MM.1S (cell line): Measurements from ENCODE around the gene DCDC2C.

Experiments used
- DNase-seq: peaks from one replicate; pipeline ENCODE4 v3.0.0-alpha.2; 2015
- H2AFZ ChIP-seq: fragments of 300-600 bp; sonication (generic); 2 replicates; pipeline ENCODE4 v1.6.0; 2016; ENCODE audit warnings: antibody characterized with exemption, low read length
- H3F3A ChIP-seq: fragments of 300-600 bp; sonication (generic); 2 replicates; pipeline ENCODE4 v1.6.1; 2016; ENCODE audit warnings: mild to moderate bottlenecking, antibody characterized with exemption, low read length, moderate library complexity, mixed read lengths; ENCODE audit not compliant: insufficient read depth
- H3K27ac ChIP-seq: fragments of 300-600 bp; sonication (generic); 2 replicates; pipeline ENCODE4 v1.5.1; 2016; ENCODE audit warnings: mild to moderate bottlenecking, low read length
- H3K27me3 ChIP-seq: fragments of 300-600 bp; sonication (generic); replicated peaks from 2 replicates; pipeline ENCODE4 v1.6.0; 2016; ENCODE audit warnings: low read length; ENCODE audit not compliant: insufficient read depth
- H3K36me3 ChIP-seq: fragments of 300-600 bp; sonication (generic); replicated peaks from 2 replicates; pipeline ENCODE4 v1.6.1; 2016; ENCODE audit warnings: mild to moderate bottlenecking, low read length, mixed read lengths; ENCODE audit not compliant: insufficient read depth
- H3K4me1 ChIP-seq: fragments of 300-600 bp; sonication (generic); 2 replicates; pipeline ENCODE4 v1.6.1; 2016; ENCODE audit warnings: low read length, mixed read lengths
- H3K4me2 ChIP-seq: fragments of 300-600 bp; sonication (generic); 2 replicates; pipeline ENCODE4 v1.6.0; 2016; ENCODE audit warnings: low read depth, low read length
- H3K4me3 ChIP-seq: fragments of 300-600 bp; sonication (generic); 2 replicates; pipeline ENCODE4 v1.5.1; 2016; ENCODE audit warnings: low read length, mixed read lengths
- H3K79me2 ChIP-seq: fragments of 300-600 bp; sonication (generic); 2 replicates; pipeline ENCODE4 v1.6.1; 2016; ENCODE audit warnings: mixed run types, low read length, mixed read lengths
- H3K9ac ChIP-seq: fragments of 300-600 bp; sonication (generic); 2 replicates; pipeline ENCODE4 v1.6.1; 2016; ENCODE audit warnings: low read length, mixed read lengths
- H3K9me2 ChIP-seq: fragments of 300-600 bp; sonication (generic); replicated peaks from 2 replicates; pipeline ENCODE4 v1.6.1; 2016; ENCODE audit warnings: mild to moderate bottlenecking, low read length, mixed read lengths; ENCODE audit not compliant: insufficient read depth
- H3K9me3 ChIP-seq: fragments of 300-600 bp; sonication (generic); replicated peaks from 2 replicates; pipeline ENCODE4 v1.6.1; 2016; ENCODE audit warnings: mild to moderate bottlenecking, low read length, mixed read lengths; ENCODE audit not compliant: insufficient read depth
- H4K20me1 ChIP-seq: fragments of 300-600 bp; sonication (generic); 2 replicates; pipeline ENCODE4 v1.6.1; 2016; ENCODE audit warnings: mild to moderate bottlenecking, low read length, moderate library complexity, mixed read lengths; ENCODE audit not compliant: insufficient read depth
- CTCF ChIP-seq: fragments of 300-600 bp; sonication (generic); IDR thresholded peaks from 2 replicates; pipeline ENCODE4 v1.5.1; 2016; ENCODE audit warnings: antibody characterized with exemption, low read length, mixed read lengths
- EZH2 ChIP-seq: fragments of 300-600 bp; sonication (generic); optimal IDR thresholded peaks from 2 replicates; pipeline ENCODE3; 2017; ENCODE audit warnings: low read depth, mild to moderate bottlenecking, antibody characterized with exemption, low read length, mixed read lengths
- EZH2phosphoT487 ChIP-seq: fragments of 300-600 bp; sonication (generic); IDR thresholded peaks from 2 replicates; pipeline ENCODE4 v1.6.1; 2018; ENCODE audit warnings: antibody characterized with exemption, low read length

The DCDC2C gene

GRCh38 chr2:3870222-3870621 lies 166.8 kb downstream of the DCDC2C start:
- Histone ChIP-seq H3K27ac (no peak overlapping the region), H3K9me3 (no peaks in the 10 kb centered on the region), H3K36me3 (no peaks in the 10 kb centered on the region), H2AFZ (no peak overlapping the region), H3K4me1 (no peaks in the 10 kb centered on the region), H3F3A (no peaks in the 10 kb centered on the region), H3K9me2 (no peaks in the 10 kb centered on the region), H3K4me3 (no peak overlapping the region), H3K27me3 (no peaks in the 10 kb centered on the region), H3K79me2 (no peaks in the 10 kb centered on the region), H3K9ac (no peak overlapping the region), H4K20me1 (no peaks in the 10 kb centered on the region), H3K4me2 (no peak overlapping the region)
- DNase-seq = no peak
- TF ChIP-seq EZH2 = no peak
- TF ChIP-seq EZH2phosphoT487 = no peak
- no peak for TF ChIP-seq CTCF

GRCh38 chr2:3871002-3871401 lies 167.6 kb downstream of the DCDC2C start:
- TF ChIP-seq CTCF = no peak
- TF ChIP-seq EZH2phosphoT487 = no peak
- TF ChIP-seq EZH2 = no peak
- Histone ChIP-seq H3K9me3 (no peaks in the 10 kb centered on the region), H3K27ac (no peak overlapping the region), H4K20me1 (no peaks in the 10 kb centered on the region), H3K4me1 (no peaks in the 10 kb centered on the region), H3K36me3 (no peaks in the 10 kb centered on the region), H3K9ac (no peak overlapping the region), H3K4me2 (no peak overlapping the region), H3K27me3 (no peaks in the 10 kb centered on the region), H3F3A (no peaks in the 10 kb centered on the region), H3K4me3 (no peak overlapping the region), H3K9me2 (no peaks in the 10 kb centered on the region), H3K79me2 (no peaks in the 10 kb centered on the region), H2AFZ (no peak overlapping the region)
- DNase-seq = no peak

- TF ChIP-seq EZH2 = no peak
- TF ChIP-seq CTCF = no peak
- TF ChIP-seq EZH2phosphoT487 = no peak
- no peaks in the 10 kb centered on the region for H3K4me1 ChIP-seq
- DNase-seq = no peak
These were observed 169.1 kb downstream of the DCDC2C start for GRCh38 chr2:3872451-3872850.

More at GRCh38 chr2:3872451-3872850, 169.1 kb downstream of the DCDC2C start:
- Histone ChIP-seq H3K36me3 (no peaks in the 10 kb centered on the region), H3K4me3 (no peak overlapping the region), H3K4me2 (no peak overlapping the region), H3K27me3 (no peaks in the 10 kb centered on the region), H3K9me3 (no peaks in the 10 kb centered on the region), H3K79me2 (no peaks in the 10 kb centered on the region), H2AFZ (no peak overlapping the region), H4K20me1 (no peaks in the 10 kb centered on the region), H3F3A (no peaks in the 10 kb centered on the region), H3K27ac (no peak overlapping the region), H3K9ac (no peak overlapping the region), H3K9me2 (no peaks in the 10 kb centered on the region)
